Panc1 (cell line): ENCODE data around the gene PTP4A2. TPM values are rescaled to one million over a fixed set of nuclear protein-coding genes. Genes with fewer than 3 reads are reported as not detected.
A peak's percentile ranks its signal among the peaks of the same experiment; 100 is the strongest.

Experiments used
- ATAC-seq: fragments of 200-7000 bp; cut with Tn5 transposase; 2 replicates; pipeline ENCODE4 v1.9.1; 2020; ENCODE audit warnings: mild to moderate bottlenecking, moderate library complexity
- BruUV-seq: library from RNA; stranded (reverse); fragments of 400-500 nt; replicated peaks from 2 replicates; lab custom pipeline; 2021; lab: Mats Ljungman, UMichigan
- CTCF ChIA-PET: fragments of 300-600 bp; sonication (Branson Sonifier 250); formaldehyde crosslinking; loops from one replicate; lab custom pipeline; 2022; ENCODE audit warnings: antibody characterized with exemption; lab: Charles Lee
- POLR2A ChIA-PET: fragments of 300-600 bp; sonication (Branson Sonifier 250); formaldehyde crosslinking; loops from one replicate; lab custom pipeline; 2022; ENCODE audit warnings: antibody characterized with exemption; lab: Charles Lee
- DNase-seq: peaks from one replicate; pipeline ENCODE4 v3.0.0-alpha.2; 2010; ENCODE audit warnings: low read depth, low spot score
- H3K27ac ChIP-seq: 2 replicates; pipeline ENCODE4 v1.5.1; 2011; ENCODE audit warnings: mild to moderate bottlenecking, low read length, inconsistent platforms
- H3K27me3 ChIP-seq: fragments of 200-500 bp; sonication (Bioruptor generic); 2 replicates; pipeline ENCODE4 v1.6.0; 2014; ENCODE audit warnings: low read length, inconsistent platforms; ENCODE audit not compliant: control insufficient read depth, insufficient read depth
- H3K36me3 ChIP-seq: fragments of 200-500 bp; sonication (Bioruptor generic); 2 replicates; pipeline ENCODE4 v1.5.1; 2014; ENCODE audit warnings: inconsistent platforms, mild to moderate bottlenecking, low read length, moderate library complexity; ENCODE audit not compliant: control insufficient read depth, insufficient read depth
- H3K4me1 ChIP-seq: 2 replicates; pipeline ENCODE4 v1.5.1; 2011; ENCODE audit warnings: inconsistent platforms, mild to moderate bottlenecking, low read length, moderate library complexity; ENCODE audit not compliant: control insufficient read depth, insufficient read depth
- H3K4me3 ChIP-seq, 2 experiments: 2 replicates each; pipeline ENCODE4 v1.5.1; 2011 to 2012; ENCODE audit warnings: low read depth in 2 of 2, low read length in 2 of 2, mild to moderate bottlenecking in 2 of 2, inconsistent platforms in 1 of 2, moderate library complexity in 1 of 2
- H3K9me3 ChIP-seq: fragments of 200-500 bp; sonication (Bioruptor generic); 2 replicates; pipeline ENCODE4 v1.5.1; 2014; ENCODE audit warnings: low read depth, mild to moderate bottlenecking, inconsistent platforms, low read length, moderate library complexity; ENCODE audit not compliant: control insufficient read depth, insufficient read depth
- CTCF ChIP-seq: fragments of 450-650 bp; IDR thresholded peaks from 2 replicates; pipeline ENCODE4 v1.5.1; 2017; ENCODE audit warnings: mild to moderate bottlenecking
- POLR2AphosphoS5 ChIP-seq: IDR thresholded peaks from 2 replicates; pipeline ENCODE4 v1.6.1; 2012; ENCODE audit warnings: mild to moderate bottlenecking, low read depth, low read length, moderate library complexity
- REST ChIP-seq, 2 experiments: IDR thresholded peaks; 2 replicates each; pipeline ENCODE4 v1.6.1; 2011 to 2012; ENCODE audit warnings: low read depth in 2 of 2, control low read depth in 1 of 2, low read length in 1 of 2, mild to moderate bottlenecking in 1 of 2, moderate library complexity in 1 of 2; ENCODE audit not compliant: insufficient read depth in 1 of 2
- SIN3A ChIP-seq: IDR thresholded peaks from 2 replicates; pipeline ENCODE4 v1.6.1; 2012; ENCODE audit warnings: low read depth, mild to moderate bottlenecking, low read length, moderate library complexity, borderline replicate concordance; ENCODE audit not compliant: insufficient read depth
- TCF7L2 ChIP-seq: IDR thresholded peaks from 2 replicates; pipeline ENCODE4 v1.6.1; 2011; ENCODE audit warnings: mild to moderate bottlenecking, low read depth, low read length, inconsistent platforms
- in situ Hi-C: cut with HindIII; loops from 2 replicates; pipeline ENCODE4 v1.10.0; 2016; ENCODE audit warnings: low sequenced_read_pairs, low pct_unique_long_range_greater_than_20kb
- intact Hi-C: fragments of 100-400 bp; cut with micrococcal nuclease; formaldehyde crosslinking; loops from one replicate; pipeline ENCODE4 v1.10.0; 2022; ENCODE audit not compliant: unreplicated experiment
- total RNA-seq: library from RNA; stranded (reverse); gene quantifications from one replicate; pipeline ENCODE4 v1.2.1, GENCODE V29; 2021; ENCODE audit not compliant: unreplicated experiment

Gene PTP4A2
- total RNA-seq, 1 experiment from 2014 or later = 559 TPM

GRCh38 chr1:31955917-31956736 lies 18.0 kb upstream of the PTP4A2 start:
- TF ChIP-seq POLR2AphosphoS5 (peak; percentile 71; the same call in 1 of the 2 replicates), TCF7L2 (peak; percentile 39; the same call in 1 of the 2 replicates), REST (IDR thresholded peaks at IDR 0.05; ENCODE audit: insufficient read depth in 1 of 2, low read depth in 2 of 2, low read length in 1 of 2) (no peak), SIN3A (no peak), CTCF (no peak)
- peak overlapping the region; percentile 93 for H3K27ac ChIP-seq
- DNase-seq (no peak), ATAC-seq (peak; percentile 87)
- in situ Hi-C loops (no loop called here), intact Hi-C loops (no loop called here)
- ChIA-PET CTCF (interaction anchor here (0.6 to 1.9 kb wide), 6 partner anchors 8 to 85 kb away, joined by 3 to 6 read pairs (median 4); partner anchors contain the start of gene PTP4A2), POLR2A (interaction anchor here (0.6 to 1.8 kb wide), 3 partner anchors 12 to 17 kb away, joined by 4 to 10 read pairs (median 6); no protein-coding TSS in a partner anchor)
- BruUV-seq = no TSS peak
- no peaks in the 10 kb centered on the region for H3K36me3 ChIP-seq
- H3K4me3 ChIP-seq = peak overlapping the region in 1 of 2 experiments; percentile 20; a peak in 1 of 4 replicates
- peaks cover 46% of the 10 kb centered on the region for H3K4me1 ChIP-seq
- H3K9me3 ChIP-seq = no peaks in the 10 kb centered on the region
- H3K27me3 ChIP-seq = no peaks in the 10 kb centered on the region

- no peak overlapping the region for H3K4me3 ChIP-seq
- ATAC-seq = peak; percentile 82
- H3K27me3 ChIP-seq = no peaks in the 10 kb centered on the region
- peaks cover 46% of the 10 kb centered on the region for H3K4me1 ChIP-seq
- BruUV-seq = no TSS peak
- no peaks in the 10 kb centered on the region for H3K9me3 ChIP-seq
- intact Hi-C loops (no loop called here), in situ Hi-C loops (no loop called here)
- no peak for TF ChIP-seq REST (IDR thresholded peaks at IDR 0.05; ENCODE audit: insufficient read depth in 1 of 2, low read depth in 2 of 2, low read length in 1 of 2)
- TF ChIP-seq POLR2AphosphoS5 = no peak
- no peak for TF ChIP-seq TCF7L2
- TF ChIP-seq CTCF = no peak
- no peak for TF ChIP-seq SIN3A
- peak overlapping the region; percentile 93 for H3K27ac ChIP-seq
- no peaks in the 10 kb centered on the region for H3K36me3 ChIP-seq
- no peak for DNase-seq
- POLR2A ChIA-PET = interaction anchor here (0.6 to 1.8 kb wide), 4 partner anchors 9 to 15 kb away, joined by 3 to 10 read pairs (median 4); no protein-coding TSS in a partner anchor
- CTCF ChIA-PET = interaction anchor here (0.8 to 1.9 kb wide), 3 partner anchors 9 to 15 kb away, joined by 3 to 6 read pairs (median 3); no protein-coding TSS in a partner anchor
These were observed 16.6 kb upstream of the PTP4A2 start for GRCh38 chr1:31954607-31955283.
